ENCODE measurements around the gene PIN1. TPM values are rescaled to one million over a fixed set of nuclear protein-coding genes. Genes with fewer than 3 reads are reported as not detected.

Gene PIN1
- total RNA-seq, 1 experiment from 2014 or later: 107 TPM

- TF ChIP-seq ZSCAN18 (CRISPR knock-in tag; IDR thresholded peaks at IDR 0.05): no peak
These were observed 903 bp downstream of the PIN1 start (continued) for GRCh38 chr19:9836021-9836420.

GRCh38 chr19:9838324-9838723 lies 3.2 kb downstream of the PIN1 start:
- POLR2A ChIA-PET: no interaction called here
- TF ChIP-seq ZNF396 (CRISPR knock-in tag; IDR thresholded peaks at IDR 0.05; ENCODE audit: borderline replicate concordance): no peak
- no peak for TF ChIP-seq ZNF416 (CRISPR knock-in tag; IDR thresholded peaks at IDR 0.05)
- Mint-ChIP-seq H3K4me3 (no peak overlapping the region), H3K27ac (no peak overlapping the region), H3K27me3 (ENCODE audit: low read depth) (no peaks in the 10 kb centered on the region; the same call in 1 of the 2 replicates), H3K9me3 (no peaks in the 10 kb centered on the region), H3K4me1 (peaks cover 14% of the 10 kb centered on the region), H3K36me3 (peaks cover 35% of the 10 kb centered on the region)
- DNase-seq (ENCODE audit: low spot score) (no peak), ATAC-seq (no peak)
- CTCF ChIA-PET: interaction anchor here (1.1 kb wide), 1 partner anchor 162 kb away, joined by 4 read pairs; no protein-coding TSS in a partner anchor

GRCh38 chr19:9839415-9839814 lies 4.3 kb downstream of the PIN1 start:
- CTCF ChIA-PET: interaction anchor here (0.6 to 1.1 kb wide), 2 partner anchors 161 to 218 kb away, joined by 3 to 4 read pairs; no protein-coding TSS in a partner anchor
- no peak for TF ChIP-seq ZNF219 (CRISPR knock-in tag; IDR thresholded peaks at IDR 0.05; ENCODE audit: borderline replicate concordance)
- TF ChIP-seq USF2 (CRISPR knock-in tag; IDR thresholded peaks at IDR 0.05): no peak
- TF ChIP-seq PREB (CRISPR knock-in tag; IDR thresholded peaks at IDR 0.05; ENCODE audit: borderline replicate concordance): no peak
- TF ChIP-seq ZNF317 (CRISPR knock-in tag; IDR thresholded peaks at IDR 0.05; ENCODE audit: borderline replicate concordance, low read depth): no peak
- no peak for TF ChIP-seq NFYB (CRISPR knock-in tag; conservative IDR thresholded peaks at IDR 0.05; ENCODE audit: low read depth)
- TF ChIP-seq NFE2L1 (CRISPR knock-in tag; IDR thresholded peaks at IDR 0.05): no peak
- no peak for TF ChIP-seq ATF1 (CRISPR knock-in tag; IDR thresholded peaks at IDR 0.05)
- no peak for TF ChIP-seq ELF4 (CRISPR knock-in tag; IDR thresholded peaks at IDR 0.05; ENCODE audit: low read depth)
- no peak for TF ChIP-seq GTF2I (CRISPR knock-in tag; conservative IDR thresholded peaks at IDR 0.05)
- TF ChIP-seq JUN (CRISPR knock-in tag; IDR thresholded peaks at IDR 0.05): no peak
- TF ChIP-seq ESRRA (CRISPR knock-in tag; IDR thresholded peaks at IDR 0.05; ENCODE audit: borderline replicate concordance): no peak
- no peak for TF ChIP-seq CREM (CRISPR knock-in tag; IDR thresholded peaks at IDR 0.05)
- TF ChIP-seq ATF3 (CRISPR knock-in tag; conservative IDR thresholded peaks at IDR 0.05): no peak
- TF ChIP-seq ZNF416 (CRISPR knock-in tag; IDR thresholded peaks at IDR 0.05): no peak
- TF ChIP-seq ZNF232 (CRISPR knock-in tag; IDR thresholded peaks at IDR 0.05): no peak
- POLR2A ChIA-PET: interaction anchor here (1.1 kb wide), 1 partner anchor 11 kb away, joined by 3 read pairs; no protein-coding TSS in a partner anchor
- DNase-seq (ENCODE audit: low spot score): no peak
- peaks cover 11% of the 10 kb centered on the region for H3K4me1 Mint-ChIP-seq
- peaks cover 44% of the 10 kb centered on the region for H3K36me3 Mint-ChIP-seq
- no peak overlapping the region for H3K27ac Mint-ChIP-seq
- H3K4me3 Mint-ChIP-seq: no peak overlapping the region
- no peaks in the 10 kb centered on the region for H3K9me3 Mint-ChIP-seq
- no peaks in the 10 kb centered on the region; the same call in 1 of the 2 replicates for H3K27me3 Mint-ChIP-seq (ENCODE audit: low read depth)
- ATAC-seq: no peak
